KMS-11 (cell line): ENCODE data around the gene B3GLCT.

Source experiments
- H2AFZ ChIP-seq: fragments of 200-600 bp; sonication (generic); 2 replicates; pipeline ENCODE4 v1.6.1; 2016; ENCODE audit warnings: antibody characterized with exemption, mixed run types, low read depth
- H3K27ac ChIP-seq: fragments of 200-600 bp; sonication (generic); 2 replicates; pipeline ENCODE4 v1.6.1; 2016; ENCODE audit warnings: mild to moderate bottlenecking, mixed run types
- H3K27me3 ChIP-seq: fragments of 200-600 bp; sonication (generic); 2 replicates; pipeline ENCODE4 v1.6.1; 2017; ENCODE audit warnings: mild to moderate bottlenecking, low read depth, mixed run types, moderate library complexity; ENCODE audit not compliant: insufficient read depth
- H3K36me3 ChIP-seq: fragments of 200-600 bp; sonication (generic); 2 replicates; pipeline ENCODE4 v1.6.1; 2017; ENCODE audit warnings: mild to moderate bottlenecking, mixed run types; ENCODE audit not compliant: insufficient read depth
- H3K4me1 ChIP-seq: fragments of 200-600 bp; sonication (generic); 2 replicates; pipeline ENCODE4 v1.6.1; 2016; ENCODE audit warnings: mild to moderate bottlenecking, low read depth, mixed run types; ENCODE audit not compliant: poor library complexity, severe bottlenecking
- H3K4me2 ChIP-seq: fragments of 200-600 bp; sonication (generic); 2 replicates; pipeline ENCODE4 v1.7.0; 2016; ENCODE audit warnings: mild to moderate bottlenecking, mixed run types
- H3K4me3 ChIP-seq: fragments of 200-600 bp; sonication (generic); IDR thresholded peaks from 2 replicates; pipeline ENCODE4 v1.6.1; 2017; ENCODE audit warnings: low read depth, low read length, mixed read lengths; ENCODE audit not compliant: insufficient read depth
- H3K79me2 ChIP-seq: fragments of 200-600 bp; sonication (generic); 2 replicates; pipeline ENCODE4 v1.6.1; 2016; ENCODE audit warnings: low read depth, mixed run types; ENCODE audit not compliant: insufficient read depth
- H3K9ac ChIP-seq: fragments of 200-600 bp; sonication (generic); 2 replicates; pipeline ENCODE4 v1.6.1; 2016; ENCODE audit warnings: mild to moderate bottlenecking, mixed run types
- H4K20me1 ChIP-seq: fragments of 200-600 bp; sonication (generic); 2 replicates; pipeline ENCODE4 v1.6.1; 2016; ENCODE audit warnings: mild to moderate bottlenecking, mixed run types; ENCODE audit not compliant: insufficient read depth
- CTCF ChIP-seq: fragments of 200-600 bp; sonication (generic); conservative IDR thresholded peaks from 2 replicates; pipeline ENCODE4 v1.6.1; 2017; ENCODE audit warnings: low read depth, mild to moderate bottlenecking, antibody characterized with exemption, low read length, moderate library complexity, mixed read lengths

Gene B3GLCT

GRCh38 chr13:31263346-31263745 lies 63.6 kb downstream of the B3GLCT start:
- H3K36me3 ChIP-seq: no peaks in the 10 kb centered on the region
- no peaks in the 10 kb centered on the region for H3K79me2 ChIP-seq
- TF ChIP-seq CTCF: no peak
- H2AFZ ChIP-seq: no peak overlapping the region
- no peak overlapping the region for H3K9ac ChIP-seq
- H3K27ac ChIP-seq: no peak overlapping the region
- H3K27me3 ChIP-seq: no peaks in the 10 kb centered on the region
- no peaks in the 10 kb centered on the region for H4K20me1 ChIP-seq
- no peaks in the 10 kb centered on the region for H3K4me1 ChIP-seq
- no peak overlapping the region for H3K4me3 ChIP-seq
- no peak overlapping the region for H3K4me2 ChIP-seq

GRCh38 chr13:31264151-31264550 lies 64.4 kb downstream of the B3GLCT start:
- no peak overlapping the region for H3K9ac ChIP-seq
- no peaks in the 10 kb centered on the region for H3K36me3 ChIP-seq
- H3K79me2 ChIP-seq: no peaks in the 10 kb centered on the region
- no peaks in the 10 kb centered on the region for H3K27me3 ChIP-seq
- no peaks in the 10 kb centered on the region for H3K4me1 ChIP-seq
- H3K4me2 ChIP-seq: no peak overlapping the region
- no peak overlapping the region for H3K4me3 ChIP-seq
- H3K27ac ChIP-seq: no peak overlapping the region
- H2AFZ ChIP-seq: no peak overlapping the region
- H4K20me1 ChIP-seq: no peaks in the 10 kb centered on the region
- no peak for TF ChIP-seq CTCF

DNA sequence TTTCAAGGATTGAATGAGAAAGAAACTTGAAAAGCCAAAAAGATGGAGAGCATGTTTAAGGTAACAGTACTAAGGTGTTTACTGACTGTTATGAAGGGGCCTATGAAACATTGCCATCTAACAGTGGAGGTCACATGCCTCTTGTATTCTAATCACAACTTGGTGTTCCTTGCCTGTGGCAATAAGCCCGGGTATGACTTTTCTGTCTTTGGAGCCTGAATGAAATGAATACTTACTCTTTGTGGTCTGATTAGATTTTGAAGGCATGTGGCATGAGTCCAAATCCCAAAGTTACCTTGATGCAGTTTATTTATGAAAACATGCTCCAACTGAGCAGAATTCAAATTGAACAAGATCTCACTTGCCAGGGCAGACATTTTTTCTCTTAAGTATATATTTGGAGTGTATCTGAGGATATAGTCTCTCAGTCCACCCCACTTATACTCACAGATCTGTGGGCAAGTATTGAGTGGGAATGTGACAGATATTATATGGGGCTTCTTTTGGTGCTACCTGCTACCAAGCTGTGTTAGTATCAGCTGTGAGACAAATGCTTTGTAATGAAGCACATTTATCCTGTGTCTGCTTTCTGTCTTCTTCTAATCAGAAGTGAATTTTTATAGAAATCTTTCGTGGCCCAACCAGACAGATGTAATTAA lies 67.5 kb downstream of the B3GLCT start:
- H3K4me1 ChIP-seq: no peaks in the 10 kb centered on the region
- no peaks in the 10 kb centered on the region for H3K27me3 ChIP-seq
- H3K9ac ChIP-seq: no peak overlapping the region
- H2AFZ ChIP-seq: no peak overlapping the region
- no peaks in the 10 kb centered on the region for H3K79me2 ChIP-seq
- no peak overlapping the region for H3K4me2 ChIP-seq
- H4K20me1 ChIP-seq: no peaks in the 10 kb centered on the region
- TF ChIP-seq CTCF: no peak
- no peaks in the 10 kb centered on the region for H3K36me3 ChIP-seq
- H3K27ac ChIP-seq: no peak overlapping the region
- no peak overlapping the region for H3K4me3 ChIP-seq

- no peaks in the 10 kb centered on the region for H3K4me1 ChIP-seq
- H3K79me2 ChIP-seq: no peaks in the 10 kb centered on the region
- no peak overlapping the region for H3K4me3 ChIP-seq
- H3K4me2 ChIP-seq: no peak overlapping the region
- H3K36me3 ChIP-seq: no peaks in the 10 kb centered on the region
- H3K27me3 ChIP-seq: no peaks in the 10 kb centered on the region
- no peak for TF ChIP-seq CTCF
- no peak overlapping the region for H2AFZ ChIP-seq
- H4K20me1 ChIP-seq: no peaks in the 10 kb centered on the region
- no peak overlapping the region for H3K27ac ChIP-seq
- H3K9ac ChIP-seq: no peak overlapping the region
Measured at GRCh38 chr13:31274390-31274789, 74.6 kb downstream of the B3GLCT start.
